PC-9 (cell line): ENCODE data around the gene LDHA.

Experiments
- EZH2 ChIP-seq: fragments of 200-600 bp; sonication (generic); IDR thresholded peaks from 2 replicates; pipeline ENCODE4 v1.8.0; 2017; ENCODE audit warnings: antibody characterized with exemption, low read depth
- TF ChIP-seq, protein P1 (sequence below): fragments of 200-600 bp; sonication (generic); conservative IDR thresholded peaks from 2 replicates; pipeline ENCODE4 v1.6.1; 2017; ENCODE audit warnings: mixed run types, antibody characterized with exemption, mild to moderate bottlenecking, moderate library complexity

DNA sequence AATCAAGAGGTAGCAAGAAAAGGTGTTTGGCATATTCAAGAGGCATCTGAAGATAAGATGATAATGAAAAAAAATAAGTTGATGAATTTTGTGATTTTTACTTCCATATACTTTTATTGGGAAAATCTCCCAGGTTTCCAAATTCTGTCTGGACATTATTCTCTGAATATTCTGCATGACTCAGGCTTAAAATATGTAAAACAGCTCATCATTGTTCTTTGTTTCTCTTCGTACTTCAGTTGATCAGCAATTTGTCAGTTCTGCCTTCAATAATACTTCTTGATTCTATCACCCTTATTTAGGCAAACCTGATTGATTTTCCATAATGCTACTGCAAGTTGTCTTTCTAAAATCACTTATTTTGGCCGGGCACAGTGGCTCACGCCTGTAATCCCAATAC lies 41.8 kb upstream of the LDHA start:
- TF ChIP-seq, protein P1, sequence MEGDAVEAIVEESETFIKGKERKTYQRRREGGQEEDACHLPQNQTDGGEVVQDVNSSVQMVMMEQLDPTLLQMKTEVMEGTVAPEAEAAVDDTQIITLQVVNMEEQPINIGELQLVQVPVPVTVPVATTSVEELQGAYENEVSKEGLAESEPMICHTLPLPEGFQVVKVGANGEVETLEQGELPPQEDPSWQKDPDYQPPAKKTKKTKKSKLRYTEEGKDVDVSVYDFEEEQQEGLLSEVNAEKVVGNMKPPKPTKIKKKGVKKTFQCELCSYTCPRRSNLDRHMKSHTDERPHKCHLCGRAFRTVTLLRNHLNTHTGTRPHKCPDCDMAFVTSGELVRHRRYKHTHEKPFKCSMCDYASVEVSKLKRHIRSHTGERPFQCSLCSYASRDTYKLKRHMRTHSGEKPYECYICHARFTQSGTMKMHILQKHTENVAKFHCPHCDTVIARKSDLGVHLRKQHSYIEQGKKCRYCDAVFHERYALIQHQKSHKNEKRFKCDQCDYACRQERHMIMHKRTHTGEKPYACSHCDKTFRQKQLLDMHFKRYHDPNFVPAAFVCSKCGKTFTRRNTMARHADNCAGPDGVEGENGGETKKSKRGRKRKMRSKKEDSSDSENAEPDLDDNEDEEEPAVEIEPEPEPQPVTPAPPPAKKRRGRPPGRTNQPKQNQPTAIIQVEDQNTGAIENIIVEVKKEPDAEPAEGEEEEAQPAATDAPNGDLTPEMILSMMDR, result no peak
- no peak for TF ChIP-seq EZH2
